NCI-H446 treated with DMSO at 0.1 percent for 48 hours (cell line): ENCODE results near the gene PDCD4.

Source experiments
- DNase-seq: peaks from one replicate; lab custom pipeline; 2025; lab: John Stamatoyannopoulos, UW

Gene PDCD4

DNA sequence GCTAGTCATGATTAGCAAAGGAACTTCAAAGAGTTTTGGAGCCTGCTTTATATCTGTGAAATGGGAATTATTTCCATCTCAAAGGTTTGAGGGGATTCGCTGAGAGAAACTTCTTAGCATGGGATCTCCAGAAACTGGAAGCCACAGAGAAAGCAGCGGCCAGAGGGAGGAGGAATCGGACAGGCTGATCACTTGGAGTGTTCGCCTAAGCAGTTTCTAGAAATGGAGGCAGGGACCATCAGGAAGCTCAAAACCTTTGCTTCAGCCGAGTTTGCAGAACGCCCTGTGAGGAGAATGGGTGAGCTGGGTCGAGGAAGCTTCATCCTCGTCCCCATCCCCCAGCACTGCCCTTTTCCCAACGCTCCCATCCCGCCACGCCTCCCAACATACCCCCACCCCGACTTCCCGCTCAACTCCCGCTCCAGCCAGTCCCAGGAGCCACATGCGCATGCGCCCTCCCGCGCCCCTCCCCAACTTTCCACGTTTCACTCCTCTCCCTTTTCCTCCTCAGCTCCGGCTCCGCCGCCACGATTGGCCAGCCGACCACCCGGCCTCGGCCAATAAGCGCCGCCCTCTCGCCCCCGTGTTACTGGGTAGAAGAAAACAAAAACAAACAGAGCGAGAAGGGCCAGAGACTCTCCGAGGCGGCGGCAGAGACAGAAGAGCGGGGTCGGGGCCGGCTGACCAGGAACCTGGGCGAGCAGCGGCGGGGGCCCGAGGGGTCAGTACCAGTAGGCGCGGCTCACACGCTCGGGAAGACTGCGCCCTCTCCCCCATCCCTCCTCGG lies at the start of gene PDCD4:
TSS of gene PDCD4 (plus strand) at position 631 of the 787 bp plus-strand sequence. CDS start 4,100 bp downstream, outside the sequence.
- peak; percentile 91 for DNase-seq

GRCh38 chr10:110822035-110822711 lies 49.6 kb upstream of the PDCD4 start:
- no peak for DNase-seq

DNA sequence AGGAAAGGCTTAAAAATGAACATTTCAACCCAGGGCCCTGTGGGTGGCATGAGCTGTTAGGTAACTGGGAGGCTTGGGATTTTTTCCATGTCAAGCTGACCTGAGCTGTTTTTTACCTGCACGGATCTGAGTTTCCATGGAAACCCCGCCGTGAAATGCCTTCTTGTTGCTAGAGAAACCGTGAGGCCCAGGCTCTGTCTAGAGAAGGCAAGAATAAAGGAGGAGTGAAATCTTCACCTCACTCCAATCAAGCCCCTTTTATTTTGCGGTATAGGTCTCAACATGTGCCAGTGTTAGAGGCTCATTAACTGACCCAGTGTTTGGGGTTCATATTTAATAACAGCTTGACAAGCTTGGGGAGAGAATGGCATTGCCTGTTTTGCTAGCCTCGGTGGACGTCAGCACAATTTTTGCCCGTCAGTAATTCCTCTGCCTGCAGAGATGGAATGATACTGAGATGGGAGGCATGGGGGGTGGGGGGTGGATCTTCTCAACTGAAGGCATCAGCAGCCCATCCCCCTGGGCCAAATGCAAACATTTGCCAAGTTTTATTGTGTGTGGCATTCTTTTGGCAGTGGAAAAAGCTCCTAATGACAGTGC lies 48.9 kb upstream of the PDCD4 start:
- peak; percentile 12 for DNase-seq

GRCh38 chr10:110824152-110824441 lies 47.6 kb upstream of the PDCD4 start:
- DNase-seq, result no peak

DNA sequence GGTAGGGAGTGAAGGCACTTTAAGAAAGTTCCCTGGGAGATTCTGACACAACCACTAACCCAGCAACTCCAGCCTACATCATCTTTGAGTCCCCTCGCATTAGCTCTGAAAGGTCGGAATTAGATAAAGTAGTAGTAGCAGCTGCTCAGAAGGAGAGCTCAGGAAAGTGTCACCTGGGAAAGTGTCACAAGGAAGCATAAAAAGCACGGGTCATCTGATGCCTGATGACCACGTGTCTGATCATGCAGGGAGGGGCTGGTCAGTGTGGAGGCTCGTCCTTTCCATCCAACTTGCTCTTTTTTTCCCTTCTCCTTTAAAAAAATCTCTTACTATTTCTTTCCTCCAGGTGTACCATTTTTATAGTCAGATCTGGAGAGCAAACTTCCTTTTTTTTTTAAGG lies 47.1 kb upstream of the PDCD4 start:
- no peak for DNase-seq

DNA sequence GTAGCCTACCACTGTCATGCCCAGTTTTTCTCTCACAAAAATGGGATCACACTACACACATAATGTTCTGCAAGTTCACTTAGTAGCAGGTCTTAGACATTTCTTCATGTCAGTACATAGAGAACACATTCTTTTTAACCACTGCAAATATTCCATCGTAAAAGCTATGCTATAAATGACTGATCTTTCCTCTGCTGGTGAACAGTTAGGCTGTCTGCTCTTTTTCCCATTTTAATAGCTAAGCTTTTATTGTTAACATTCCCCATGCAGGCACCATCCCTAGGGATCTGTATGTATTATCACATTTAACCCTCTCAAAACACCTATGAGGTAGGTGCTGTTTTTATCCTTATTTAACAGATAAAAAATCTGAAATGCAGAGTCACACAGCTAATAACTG lies 46.2 kb upstream of the PDCD4 start:
- no peak for DNase-seq

DNA sequence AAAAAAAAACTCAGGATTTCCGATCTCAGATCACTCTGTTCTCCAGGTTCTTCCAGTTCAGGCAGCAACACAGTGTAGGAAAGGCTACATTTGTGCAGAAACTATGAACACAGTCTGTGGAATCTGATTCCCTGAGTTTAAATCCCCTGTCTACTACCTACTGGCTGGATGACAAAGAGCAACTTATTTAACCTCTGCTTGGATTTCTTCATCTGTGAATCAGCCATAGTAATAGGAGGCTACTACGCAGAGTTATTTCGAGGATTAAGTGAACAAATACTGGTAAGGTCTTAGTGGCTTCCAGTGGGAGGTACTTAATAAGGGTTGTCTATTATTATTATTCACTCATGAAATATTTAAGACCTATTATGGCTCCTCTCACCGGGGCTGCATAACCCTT lies 44.3 kb upstream of the PDCD4 start:
- no peak for DNase-seq

- DNase-seq, result no peak
Observed at GRCh38 chr10:110827875-110828274, 43.9 kb upstream of the PDCD4 start.

- no peak for DNase-seq
Observed at GRCh38 chr10:110828525-110828924, 43.2 kb upstream of the PDCD4 start.

DNA sequence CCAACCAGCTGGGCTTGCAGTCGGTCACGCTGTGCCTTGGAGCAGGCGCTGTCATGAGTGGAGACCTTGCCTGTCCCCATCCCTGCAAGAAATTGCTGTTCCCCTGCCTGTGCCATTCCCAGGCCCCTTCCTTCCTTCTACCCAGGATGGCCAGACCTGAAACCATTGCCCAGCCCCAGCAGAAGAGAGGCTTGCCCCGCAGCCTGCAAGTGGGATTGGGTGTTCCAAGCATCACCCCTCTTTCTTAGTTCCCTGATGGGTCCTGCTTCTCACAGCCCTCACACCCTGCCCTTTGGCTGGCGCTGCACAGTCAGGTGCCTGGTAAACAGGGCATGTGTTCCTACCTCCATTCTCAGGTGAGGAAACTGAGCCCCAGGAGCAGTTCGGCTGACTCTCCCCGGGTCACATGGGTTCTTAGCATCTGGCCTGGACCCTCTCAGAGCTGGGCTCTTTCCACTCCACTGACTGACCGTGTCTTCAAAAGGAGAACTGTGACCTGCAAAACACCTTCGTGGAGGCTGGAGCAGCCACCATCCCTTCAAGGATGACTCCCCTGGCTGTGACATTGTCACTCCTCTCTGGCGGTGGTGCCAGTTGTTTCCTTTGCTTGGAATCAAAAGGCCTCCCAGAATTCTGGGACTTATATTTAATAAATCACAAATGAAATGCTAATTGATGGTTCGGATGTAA lies 41.9 kb upstream of the PDCD4 start:
- no peak for DNase-seq

DNA sequence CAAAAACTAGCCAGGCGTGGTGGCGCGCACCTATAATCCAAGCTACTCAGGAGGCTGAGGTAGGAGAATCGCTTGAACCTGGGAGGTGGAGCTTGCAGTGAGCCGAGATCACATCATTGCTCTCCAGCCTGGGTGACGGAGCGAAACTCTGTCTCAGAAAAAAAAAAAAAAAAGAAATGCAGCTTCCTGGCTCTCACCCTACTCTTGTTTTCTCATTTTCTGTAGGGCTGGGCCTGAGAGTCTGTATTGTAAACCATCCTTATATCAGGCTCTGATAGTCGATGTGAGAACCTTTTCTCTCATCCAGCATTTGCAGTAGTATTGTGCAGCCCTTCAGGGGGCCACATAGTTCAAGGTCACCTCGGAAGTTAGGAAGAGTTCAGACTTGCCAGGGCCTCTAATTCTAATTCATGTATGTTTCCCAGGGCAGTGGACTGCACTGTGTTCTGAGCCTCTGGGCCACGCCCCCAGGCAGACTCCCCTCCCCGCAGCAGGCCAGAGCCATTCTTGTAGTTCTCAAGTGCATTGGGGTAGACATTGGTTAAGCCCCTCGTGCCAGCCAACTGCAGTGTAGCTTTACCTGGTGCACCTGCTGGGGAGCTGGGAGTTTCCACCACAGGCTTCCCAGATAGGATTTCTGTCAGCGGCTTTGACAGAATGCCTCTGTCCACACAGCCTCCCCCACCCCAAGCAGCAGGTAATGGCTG lies 38.3 kb upstream of the PDCD4 start:
- no peak for DNase-seq

DNA sequence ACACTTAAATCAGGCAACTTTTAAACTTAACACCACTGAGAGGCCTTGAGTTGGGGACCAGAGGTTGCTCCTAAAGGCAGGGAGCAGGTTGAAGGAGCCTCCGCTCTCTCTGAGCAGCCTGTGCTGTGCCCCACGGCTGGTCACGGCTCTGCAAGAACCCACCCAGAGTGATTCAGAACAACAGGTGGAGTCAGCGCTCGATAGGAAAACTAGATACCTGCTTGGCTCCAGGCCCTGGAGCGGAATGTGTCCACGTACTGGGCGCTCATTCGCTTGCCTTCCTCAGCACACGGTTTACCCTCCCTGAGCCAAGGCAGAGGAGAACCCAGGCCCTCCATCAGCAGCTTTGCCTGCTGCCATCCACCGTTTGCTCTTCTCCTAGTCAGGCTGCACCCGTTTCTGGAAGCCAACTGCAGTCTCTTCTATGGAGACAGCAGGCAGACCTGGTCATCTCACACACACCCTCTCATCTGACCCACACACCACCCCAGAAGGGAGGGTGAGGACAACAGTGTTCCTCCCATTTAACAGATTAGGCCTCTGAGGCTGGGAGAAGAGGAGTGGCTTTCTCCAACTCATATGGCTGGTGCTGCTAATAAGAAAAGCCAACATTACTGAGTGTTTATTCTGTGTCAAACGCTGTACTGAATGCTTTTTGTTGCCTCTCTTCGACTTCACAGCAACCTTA lies 37.6 kb upstream of the PDCD4 start:
- DNase-seq, result no peak

DNA sequence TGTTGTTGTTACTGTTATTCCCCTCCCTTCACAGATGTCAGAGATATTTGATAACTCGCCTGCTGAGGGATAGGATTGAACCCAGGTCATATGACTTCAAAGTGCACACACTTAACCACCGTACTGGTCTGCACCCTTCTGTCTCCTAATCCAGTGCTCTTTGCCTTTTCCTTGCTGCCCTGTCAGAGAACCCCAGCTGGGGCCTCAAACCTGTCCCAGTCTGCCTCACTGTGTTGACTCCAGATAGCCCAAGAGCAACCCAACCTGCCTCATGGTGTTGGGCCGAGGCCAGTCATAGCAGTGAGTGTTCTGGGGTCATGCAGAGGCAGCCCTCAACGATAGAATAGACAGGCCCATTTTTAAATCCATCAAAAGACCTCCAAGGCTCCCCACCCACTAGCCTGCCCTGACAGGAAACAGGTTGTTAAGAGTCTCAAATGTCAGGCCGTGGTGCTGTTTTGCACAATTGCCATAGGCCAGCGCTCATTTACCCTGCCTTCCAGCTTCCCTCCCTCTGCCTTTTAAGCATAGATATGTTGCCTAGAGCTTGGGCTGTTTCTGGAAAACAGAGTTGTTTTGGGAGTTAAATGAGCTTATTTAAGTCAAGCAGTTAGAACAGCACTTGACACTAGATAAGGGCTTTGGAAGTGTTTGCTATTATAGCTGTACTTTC lies 37.0 kb upstream of the PDCD4 start:
- no peak for DNase-seq

- no peak for DNase-seq
Observed at GRCh38 chr10:110835841-110836240, 35.9 kb upstream of the PDCD4 start.

- no peak for DNase-seq
Observed at GRCh38 chr10:110836706-110837105, 35.0 kb upstream of the PDCD4 start.

- DNase-seq, result no peak
Observed at GRCh38 chr10:110837418-110838171, 34.1 kb upstream of the PDCD4 start.

DNA sequence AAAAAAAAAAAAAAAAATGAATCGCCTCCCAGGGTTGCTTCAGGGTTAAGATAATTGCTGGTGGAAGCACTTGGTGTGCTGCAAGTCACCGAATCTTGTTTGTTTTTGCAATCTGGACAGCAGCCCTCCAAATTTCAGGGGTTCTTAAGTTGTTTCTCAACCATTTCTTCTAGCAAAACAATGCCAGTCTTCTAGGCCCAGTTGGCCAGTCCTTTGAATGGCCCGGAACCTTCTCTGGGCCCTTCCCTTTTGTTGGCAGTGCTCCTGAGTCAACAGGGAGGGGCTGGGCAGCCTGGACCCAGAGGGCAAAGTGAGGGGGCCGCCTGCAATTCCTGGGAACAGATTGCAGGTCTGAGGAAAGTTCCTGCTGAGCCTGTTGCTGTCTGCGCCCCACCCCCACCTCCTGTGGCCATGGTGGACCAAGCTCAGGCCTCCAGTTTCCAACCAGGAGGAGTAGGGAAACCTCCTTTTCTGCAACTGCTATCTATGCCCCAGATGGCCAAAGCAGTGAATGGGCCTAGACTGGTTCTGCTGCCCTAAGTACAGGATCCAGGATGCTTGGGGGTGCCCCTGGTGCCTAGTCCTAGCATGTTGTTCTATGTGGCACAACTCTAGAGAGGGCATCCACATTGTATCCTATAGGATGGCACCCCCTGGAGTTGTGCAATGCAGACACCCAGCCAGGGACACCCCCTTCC lies 31.4 kb upstream of the PDCD4 start:
- DNase-seq, result no peak

GRCh38 chr10:110840923-110841428 lies 30.8 kb upstream of the PDCD4 start:
- no peak for DNase-seq

DNA sequence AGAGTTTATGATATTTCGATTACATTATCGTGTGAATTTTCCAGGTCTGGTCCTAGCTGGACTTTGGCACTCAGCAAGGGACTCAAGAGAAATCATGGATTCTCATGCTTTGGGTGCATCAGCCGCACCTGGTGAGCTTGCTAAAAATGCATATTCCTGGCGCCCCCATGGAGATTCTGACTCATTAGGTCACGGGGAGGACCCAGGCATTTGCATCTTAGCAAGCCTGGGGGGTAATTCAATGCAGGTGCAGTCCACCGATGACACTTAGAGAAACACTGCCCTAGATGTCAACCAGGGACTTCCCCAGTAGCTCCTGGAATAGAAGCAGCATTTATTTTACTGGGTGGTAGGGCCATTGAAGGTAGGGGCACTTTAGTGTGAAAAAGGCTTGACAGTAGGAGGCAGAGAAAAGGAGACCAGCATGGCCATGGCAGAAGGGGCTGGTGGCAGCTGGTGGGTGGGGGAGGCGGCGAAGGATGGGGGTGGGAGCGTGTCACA lies 29.9 kb upstream of the PDCD4 start:
- DNase-seq, result no peak
